NCI-H460 (cell line): Measurements from ENCODE around the gene IL4I1. TPM values are rescaled to one million over a fixed set of nuclear protein-coding genes. Genes with fewer than 3 reads are reported as not detected.

Experiments
- DNase-seq: peaks from one replicate; pipeline ENCODE4 v3.0.0-alpha.2; 2016; ENCODE audit warnings: low read depth; ENCODE audit errors: extremely low read depth
- total RNA-seq: library from RNA; depleted of rRNA; stranded (reverse); fragments of >200 nt; shearing (Covaris generic); gene quantifications from 2 replicates; pipeline ENCODE4 v1.2.3, GENCODE V29; 2014

The IL4I1 gene
- total RNA-seq, 1 experiment from 2014 or later = not detected

- no peak for DNase-seq
Observed at GRCh38 chr19:49881672-49882394, 14.9 kb downstream of the IL4I1 start.

- DNase-seq = no peak
Observed at GRCh38 chr19:49881186-49881585, 15.5 kb downstream of the IL4I1 start.

- no peak for DNase-seq
Observed at GRCh38 chr19:49880162-49880869, 16.4 kb downstream of the IL4I1 start.

- DNase-seq = no peak
Observed at GRCh38 chr19:49879243-49879963, 17.3 kb downstream of the IL4I1 start.

- no peak for DNase-seq
Observed at GRCh38 chr19:49878744-49879070, 18.0 kb downstream of the IL4I1 start.

GRCh38 chr19:49877879-49878743, 18.6 kb downstream of the IL4I1 start:
- peak; percentile 92 for DNase-seq

GRCh38 chr19:49877020-49877878, 19.4 kb downstream of the IL4I1 start, which contains the start of the genes AKT1S1 and TBC1D17:
Gene AKT1S1 (minus strand): TSS chr19:49877355. CDS start chr19:49873295, 4,060 bp downstream.
Gene TBC1D17 (plus strand): TSS chr19:49877702. CDS start chr19:49877724, 22 bp downstream.
- peak; percentile 99 for DNase-seq

GRCh38 chr19:49876422-49877019, 20.2 kb downstream of the IL4I1 start:
- peak; percentile 95 for DNase-seq

GRCh38 chr19:49875857-49876421, 20.7 kb downstream of the IL4I1 start:
- no peak for DNase-seq

- DNase-seq = no peak
Observed at GRCh38 chr19:49875177-49875576, 21.5 kb downstream of the IL4I1 start.

GRCh38 chr19:49874503-49875157, 22.1 kb downstream of the IL4I1 start:
- DNase-seq = no peak

GRCh38 chr19:49873834-49874233, 22.9 kb downstream of the IL4I1 start:
- no peak for DNase-seq

- DNase-seq = no peak
Observed at GRCh38 chr19:49873129-49873521, 23.6 kb downstream of the IL4I1 start.

- no peak for DNase-seq
Observed at GRCh38 chr19:49872245-49873128, 24.2 kb downstream of the IL4I1 start.

- DNase-seq = no peak
Observed at GRCh38 chr19:49871349-49871985, 25.2 kb downstream of the IL4I1 start.

- DNase-seq = no peak
Observed at GRCh38 chr19:49870309-49870901, 26.3 kb downstream of the IL4I1 start.
